Lung (tissue), 12 donors: ENCODE data around the gene NINJ1. TPM values are rescaled to one million over a fixed set of nuclear protein-coding genes. Genes with fewer than 3 reads are reported as not detected.

Experiments
- ATAC-seq: fragments of 200-7000 bp; cut with Tn5 transposase; one replicate; pipeline ENCODE4 v1.9.1; 2020; ENCODE audit warnings: moderate number of reproducible peaks; ENCODE audit not compliant: insufficient read depth, low FRiP score
- DNase-seq, 3 donors: peaks; one replicate each; pipeline ENCODE4 v3.0.0-alpha.2; 2013 to 2017
- H3K27ac ChIP-seq, 2 donors: one replicate each; pipeline ENCODE4 v1.5.1; 2013; ENCODE audit warnings: mild to moderate bottlenecking in 2 of 2, moderate library complexity in 2 of 2, control low read depth in 1 of 2, inconsistent platforms in 1 of 2, low read depth in 1 of 2, low read length in 1 of 2
- H3K27me3 ChIP-seq, 3 donors: one replicate each; pipeline ENCODE4 v1.5.1; 2013; ENCODE audit warnings: low read length in 2 of 3; ENCODE audit not compliant: control insufficient read depth in 3 of 3, insufficient read depth in 3 of 3
- H3K36me3 ChIP-seq, 4 donors: one replicate each; pipeline ENCODE4 v1.5.1; 2013; ENCODE audit warnings: low read length in 4 of 4, mild to moderate bottlenecking in 1 of 4, moderate library complexity in 1 of 4; ENCODE audit not compliant: control insufficient read depth in 4 of 4, insufficient read depth in 4 of 4
- H3K4me1 ChIP-seq, 5 donors: one replicate each; pipeline ENCODE4 v1.5.1; 2013; ENCODE audit warnings: low read length in 5 of 5, mild to moderate bottlenecking in 2 of 5, moderate library complexity in 1 of 5; ENCODE audit not compliant: control insufficient read depth in 5 of 5, insufficient read depth in 5 of 5
- H3K4me3 ChIP-seq: one replicate; pipeline ENCODE4 v1.5.1; 2013; ENCODE audit warnings: mild to moderate bottlenecking, control low read depth, moderate library complexity
- H3K9ac ChIP-seq, 2 donors: one replicate each; pipeline ENCODE4 v1.5.1; 2013; ENCODE audit warnings: low read length in 2 of 2, control low read depth in 1 of 2; ENCODE audit not compliant: insufficient read depth in 1 of 2
- H3K9me3 ChIP-seq, 4 donors: one replicate each; pipeline ENCODE4 v1.5.1; 2013; ENCODE audit warnings: low read length in 3 of 4, mild to moderate bottlenecking in 1 of 4, moderate library complexity in 1 of 4; ENCODE audit not compliant: control insufficient read depth in 4 of 4, insufficient read depth in 3 of 4
- WGBS, 2 donors: extraction: QIAGEN DNeasy Blood & Tissue Kit; methylation state at CpG; one replicate each; pipeline ENCODE4 v1.1.7; 2013; 5-methylcytosine and 5-hydroxymethylcytosine counted together
- polyA plus RNA-seq, 2 donors: library from polyadenylated mRNA; stranded (reverse); fragments of 200-250 nt; gene quantifications; one replicate each; pipeline ENCODE4 v1.2.1, GENCODE V29; 2013
- total RNA-seq, 2 donors: library from RNA; depleted of rRNA in 1 of 2; stranded (reverse); fragments of >200 nt in 1 of 2; gene quantifications; one replicate each; pipeline ENCODE4 v1.2.1, GENCODE V29; 2014 to 2021
- TF ChIP-seq, protein P1 (sequence below): IDR thresholded peaks from 2 replicates; pipeline ENCODE4 v1.5.1; 2012; ENCODE audit warnings: mild to moderate bottlenecking; ENCODE audit errors: control extremely low read depth, extremely low read depth
- donor health status: control.
- donor health status: control.
- donor health status: Bipolar disorder and iron deficiency.
- donor health status: healthy.
- donor health status: DM: yes; HTN: yes; CAD: no.

The NINJ1 gene
- total and polyA plus RNA-seq, 4 donors, result 44.3 to 324 (median 50.5) TPM

DNA sequence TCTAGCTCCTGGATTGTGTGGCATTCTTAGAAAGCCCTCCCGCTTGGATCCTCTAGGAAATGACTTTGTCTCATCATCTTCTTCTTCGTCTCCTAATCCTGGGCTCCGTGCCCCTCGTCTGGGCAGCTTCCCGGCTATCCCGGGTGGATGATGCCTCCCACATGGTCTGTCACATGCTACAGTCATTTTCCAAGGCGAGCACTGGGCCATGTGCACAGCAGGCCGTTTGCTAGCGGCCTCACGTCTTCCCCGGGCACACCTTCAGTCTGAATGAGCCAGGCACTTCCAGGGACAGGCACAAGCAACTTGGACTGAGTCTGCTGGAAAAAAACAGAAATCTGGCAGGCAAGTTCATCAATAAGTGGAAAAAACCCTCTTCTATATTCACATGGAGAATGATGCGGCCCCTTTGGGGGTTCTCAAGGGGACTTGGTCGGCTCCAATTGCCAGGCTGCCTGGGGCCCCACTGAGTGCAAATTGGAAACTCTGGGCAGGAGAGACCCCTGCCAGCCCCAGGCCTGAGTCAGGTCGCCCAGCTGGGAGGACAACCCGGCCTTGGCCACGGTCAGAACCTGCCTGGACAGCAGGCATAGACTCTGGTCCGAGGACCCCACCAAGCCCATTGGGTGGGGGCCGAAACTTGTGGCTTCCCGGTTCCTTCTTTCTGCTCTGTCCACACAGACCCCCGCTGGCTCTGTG lies 38.8 kb upstream of the NINJ1 start:
- 87 to 89% methylated on average over 20 of the region's 20 CpGs for WGBS, 2 donors
- DNase-seq (peak in 1 of 3 donors; percentile 40), ATAC-seq (no peak)
- no peaks in the 10 kb centered on the region for H3K36me3 ChIP-seq
- H3K9ac ChIP-seq, result no peak overlapping the region
- TF ChIP-seq, protein P1, sequence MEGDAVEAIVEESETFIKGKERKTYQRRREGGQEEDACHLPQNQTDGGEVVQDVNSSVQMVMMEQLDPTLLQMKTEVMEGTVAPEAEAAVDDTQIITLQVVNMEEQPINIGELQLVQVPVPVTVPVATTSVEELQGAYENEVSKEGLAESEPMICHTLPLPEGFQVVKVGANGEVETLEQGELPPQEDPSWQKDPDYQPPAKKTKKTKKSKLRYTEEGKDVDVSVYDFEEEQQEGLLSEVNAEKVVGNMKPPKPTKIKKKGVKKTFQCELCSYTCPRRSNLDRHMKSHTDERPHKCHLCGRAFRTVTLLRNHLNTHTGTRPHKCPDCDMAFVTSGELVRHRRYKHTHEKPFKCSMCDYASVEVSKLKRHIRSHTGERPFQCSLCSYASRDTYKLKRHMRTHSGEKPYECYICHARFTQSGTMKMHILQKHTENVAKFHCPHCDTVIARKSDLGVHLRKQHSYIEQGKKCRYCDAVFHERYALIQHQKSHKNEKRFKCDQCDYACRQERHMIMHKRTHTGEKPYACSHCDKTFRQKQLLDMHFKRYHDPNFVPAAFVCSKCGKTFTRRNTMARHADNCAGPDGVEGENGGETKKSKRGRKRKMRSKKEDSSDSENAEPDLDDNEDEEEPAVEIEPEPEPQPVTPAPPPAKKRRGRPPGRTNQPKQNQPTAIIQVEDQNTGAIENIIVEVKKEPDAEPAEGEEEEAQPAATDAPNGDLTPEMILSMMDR, result no peak
- H3K4me1 ChIP-seq, result peaks cover 0 to 22% (median 4%) of the 10 kb centered on the region in 5 donors
- H3K9me3 ChIP-seq, result no peaks in the 10 kb centered on the region
- H3K27ac ChIP-seq, result no peak overlapping the region
- no peaks in the 10 kb centered on the region for H3K27me3 ChIP-seq
- no peak overlapping the region for H3K4me3 ChIP-seq

- no peak overlapping the region for H3K27ac ChIP-seq
- ATAC-seq (no peak), DNase-seq (no peak)
- 90 to 93% methylated on average over 8 of the region's 8 CpGs for WGBS, 2 donors
- no peaks in the 10 kb centered on the region for H3K36me3 ChIP-seq
- TF ChIP-seq, protein P1, result no peak
- H3K4me1 ChIP-seq, result peaks cover 0 to 21% (median 5%) of the 10 kb centered on the region in 5 donors
- no peaks in the 10 kb centered on the region for H3K9me3 ChIP-seq
- H3K9ac ChIP-seq, result no peak overlapping the region
- no peak overlapping the region for H3K4me3 ChIP-seq
- H3K27me3 ChIP-seq, result no peaks in the 10 kb centered on the region
Observed at GRCh38 chr9:93171261-93171990, 37.4 kb upstream of the NINJ1 start.

DNA sequence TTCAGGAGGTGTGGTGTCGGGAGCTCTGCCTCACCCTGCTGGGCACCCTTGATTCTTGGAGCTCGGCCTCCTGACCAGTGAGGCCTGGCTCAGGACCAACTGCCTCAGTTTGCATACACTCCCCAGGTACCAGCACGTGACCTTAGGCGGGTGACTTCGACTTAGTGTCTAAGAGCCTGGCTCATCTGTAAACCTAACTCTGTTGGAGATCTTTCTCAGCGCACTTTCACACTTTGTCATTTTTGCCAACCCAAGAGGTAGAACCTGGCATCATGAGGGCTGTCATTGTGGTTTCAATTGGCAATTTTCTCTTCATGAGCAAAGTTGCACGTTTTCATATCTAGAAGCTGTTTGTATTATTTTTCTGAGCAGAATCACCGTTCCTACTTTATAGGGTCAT lies 36.5 kb upstream of the NINJ1 start:
- H3K27me3 ChIP-seq, result no peaks in the 10 kb centered on the region
- DNase-seq (no peak), ATAC-seq (no peak)
- no peaks in the 10 kb centered on the region for H3K9me3 ChIP-seq
- H3K4me1 ChIP-seq, result peaks cover 0 to 21% (median 5%) of the 10 kb centered on the region in 5 donors
- TF ChIP-seq, protein P1, result no peak
- H3K4me3 ChIP-seq, result no peak overlapping the region
- 90 to 95% methylated on average over 8 of the region's 8 CpGs for WGBS, 2 donors
- no peak overlapping the region for H3K9ac ChIP-seq
- no peak overlapping the region for H3K27ac ChIP-seq
- no peaks in the 10 kb centered on the region for H3K36me3 ChIP-seq
